Hematopoietic multipotent progenitor cell (in vitro differentiated cells): Measurements from ENCODE around the gene GPR39. TPM values are rescaled to one million over a fixed set of nuclear protein-coding genes. Genes with fewer than 3 reads are reported as not detected.

Source experiments
- DNase-seq, 3 donors: peaks; one replicate each; pipeline ENCODE4 v3.0.0-alpha.2; 2011 to 2015; ENCODE audit warnings: low read depth in 2 of 3, low spot score in 2 of 3
- total RNA-seq: library from RNA; depleted of rRNA; stranded (reverse); fragments of >200 nt; gene quantifications from one replicate; pipeline ENCODE4 v1.2.3, GENCODE V29; 2012

Gene GPR39
- total RNA-seq, 1 donor: under 0.01 TPM

DNA sequence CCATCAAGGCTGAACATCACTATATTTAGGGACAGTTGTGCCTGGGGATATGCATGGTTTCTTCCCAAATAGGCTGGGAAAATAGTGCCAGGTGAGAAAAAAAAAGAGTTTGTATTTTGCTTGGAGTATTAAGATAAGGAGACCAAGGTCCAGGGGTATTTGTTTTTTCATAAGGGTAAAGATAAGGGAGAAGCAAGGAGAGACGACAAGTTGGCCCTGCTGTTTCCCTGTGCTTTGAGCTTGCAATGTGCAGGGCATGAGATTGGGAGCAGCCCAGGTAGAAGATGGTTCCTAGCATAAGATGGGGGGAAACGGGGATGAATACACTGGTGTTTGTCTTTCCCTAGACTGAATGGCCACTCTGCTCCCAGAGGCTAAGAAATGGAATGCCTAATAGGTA, 8.8 kb upstream of the GPR39 start:
- DNase-seq: no peak

DNA sequence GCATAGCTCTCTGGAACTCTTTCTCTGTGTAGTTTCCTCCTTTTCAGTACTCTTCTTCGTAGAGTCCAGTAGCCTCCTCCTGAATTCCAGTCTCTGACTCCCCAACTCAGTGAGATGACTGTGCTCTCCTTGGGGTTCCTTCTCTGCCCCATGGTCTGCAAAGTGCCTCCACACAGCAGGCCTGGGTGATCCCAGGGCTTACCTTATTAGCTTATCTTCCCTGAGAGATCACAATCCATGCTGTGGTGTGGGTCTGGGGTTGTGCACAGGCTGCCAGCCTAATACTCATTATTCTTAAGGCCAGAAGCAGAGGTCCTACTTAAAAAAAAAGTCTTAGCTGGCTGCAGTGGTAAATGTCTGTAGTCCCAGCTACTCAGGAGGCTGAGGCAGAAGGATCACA, 4.6 kb upstream of the GPR39 start:
- DNase-seq: no peak

DNA sequence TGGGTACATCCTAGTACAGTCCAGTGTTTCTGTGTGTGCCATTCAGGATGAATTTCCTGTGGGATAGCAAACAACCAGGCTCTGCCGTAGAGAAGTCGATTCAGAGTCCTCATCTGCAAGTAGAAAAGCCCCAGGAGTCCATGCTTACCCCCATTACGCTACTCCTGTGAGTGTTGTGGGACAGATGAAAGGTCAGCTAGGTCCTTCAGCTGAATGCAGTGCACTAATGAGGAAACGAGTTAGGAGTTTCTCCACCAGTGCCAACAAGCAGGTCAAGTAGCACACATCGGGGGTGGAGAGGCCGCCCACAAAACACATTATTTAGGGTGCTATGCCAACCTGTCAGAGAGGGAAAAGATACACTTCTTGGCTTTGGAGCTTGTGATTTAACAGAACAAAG, 2.5 kb upstream of the GPR39 start:
- DNase-seq: no peak

DNA sequence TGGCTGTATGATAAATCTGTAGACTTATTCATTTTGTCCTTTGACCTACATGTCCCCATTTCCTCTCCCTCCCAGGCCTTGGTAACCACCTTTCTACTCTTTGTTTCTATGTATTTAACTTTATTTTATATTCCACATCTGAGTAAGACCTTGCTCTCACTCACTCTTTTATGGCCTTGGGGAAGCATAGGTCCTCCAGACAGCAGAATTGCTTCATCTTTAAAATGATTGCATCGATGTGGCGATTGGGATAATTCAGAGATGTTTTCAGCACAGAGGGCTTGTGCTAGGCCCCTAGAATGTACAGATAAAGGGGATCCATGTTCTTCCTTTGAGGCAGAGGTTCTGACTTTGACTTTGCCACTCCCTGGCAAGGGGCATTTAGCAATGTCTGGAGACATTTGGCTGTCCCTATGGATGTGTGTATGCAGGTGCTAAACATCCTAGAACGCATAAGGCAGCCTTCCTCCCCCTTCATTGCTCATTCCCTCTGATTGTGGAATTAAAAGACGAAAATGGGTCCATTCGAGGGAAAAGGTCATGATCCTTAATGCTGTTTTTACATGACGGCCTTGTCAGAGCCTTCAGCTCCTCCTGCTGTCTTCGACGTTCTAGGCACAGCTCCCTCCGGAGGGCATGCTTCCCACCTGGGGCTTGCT, 1.2 kb upstream of the GPR39 start:
- no peak for DNase-seq

DNA sequence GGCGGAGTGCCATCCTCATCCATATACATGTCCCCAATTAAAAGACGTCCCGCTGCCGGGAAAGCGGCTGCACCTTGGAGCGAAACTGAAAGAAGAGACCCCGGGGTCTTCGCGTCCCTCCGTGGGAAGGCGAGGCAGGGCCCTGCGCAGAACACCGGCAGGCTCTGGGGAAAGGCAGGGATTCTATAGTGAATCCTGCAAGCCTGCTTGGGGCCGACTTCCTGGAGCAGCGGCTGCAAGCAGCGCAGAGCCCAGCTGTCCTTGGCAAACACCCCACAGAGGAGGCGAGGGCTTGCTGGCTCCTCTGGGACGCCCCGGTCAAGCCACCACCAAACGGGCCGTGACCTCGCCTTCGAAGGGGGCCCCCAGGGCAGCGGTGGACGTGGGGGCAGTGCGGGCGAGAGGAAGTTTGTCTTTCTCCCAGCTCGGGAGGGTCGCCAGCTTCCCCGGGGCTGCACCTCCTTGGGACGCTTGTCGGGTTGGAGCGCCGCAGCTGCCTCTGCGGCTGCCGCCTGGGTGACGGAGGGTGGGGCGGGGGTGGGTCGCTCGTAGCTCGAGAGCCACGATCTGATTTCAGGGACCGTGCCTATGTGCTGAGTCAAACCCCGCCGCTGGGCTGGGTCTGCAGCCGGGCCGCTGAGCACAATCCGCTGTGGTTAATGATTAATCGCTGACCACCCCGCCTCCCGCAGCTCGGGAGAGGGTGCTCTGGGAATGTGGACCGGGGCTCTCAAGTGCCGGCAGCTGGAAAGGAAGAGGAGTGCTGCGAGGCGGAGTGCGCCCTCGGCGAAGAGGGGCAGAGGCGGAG, 486 bp upstream of the GPR39 start:
- DNase-seq: peak in 2 of 3 donors; percentile 12 to 29

DNA sequence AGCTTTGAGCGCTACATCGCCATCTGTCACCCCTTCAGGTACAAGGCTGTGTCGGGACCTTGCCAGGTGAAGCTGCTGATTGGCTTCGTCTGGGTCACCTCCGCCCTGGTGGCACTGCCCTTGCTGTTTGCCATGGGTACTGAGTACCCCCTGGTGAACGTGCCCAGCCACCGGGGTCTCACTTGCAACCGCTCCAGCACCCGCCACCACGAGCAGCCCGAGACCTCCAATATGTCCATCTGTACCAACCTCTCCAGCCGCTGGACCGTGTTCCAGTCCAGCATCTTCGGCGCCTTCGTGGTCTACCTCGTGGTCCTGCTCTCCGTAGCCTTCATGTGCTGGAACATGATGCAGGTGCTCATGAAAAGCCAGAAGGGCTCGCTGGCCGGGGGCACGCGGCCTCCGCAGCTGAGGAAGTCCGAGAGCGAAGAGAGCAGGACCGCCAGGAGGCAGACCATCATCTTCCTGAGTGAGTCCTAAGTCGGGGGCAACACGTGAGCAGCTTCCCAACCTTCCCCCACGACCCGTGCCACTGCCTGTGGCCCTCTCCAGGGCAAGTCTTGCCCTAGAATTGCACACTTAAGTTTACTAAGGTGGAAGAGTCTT, 928 bp downstream of the GPR39 start:
- no peak for DNase-seq

DNA sequence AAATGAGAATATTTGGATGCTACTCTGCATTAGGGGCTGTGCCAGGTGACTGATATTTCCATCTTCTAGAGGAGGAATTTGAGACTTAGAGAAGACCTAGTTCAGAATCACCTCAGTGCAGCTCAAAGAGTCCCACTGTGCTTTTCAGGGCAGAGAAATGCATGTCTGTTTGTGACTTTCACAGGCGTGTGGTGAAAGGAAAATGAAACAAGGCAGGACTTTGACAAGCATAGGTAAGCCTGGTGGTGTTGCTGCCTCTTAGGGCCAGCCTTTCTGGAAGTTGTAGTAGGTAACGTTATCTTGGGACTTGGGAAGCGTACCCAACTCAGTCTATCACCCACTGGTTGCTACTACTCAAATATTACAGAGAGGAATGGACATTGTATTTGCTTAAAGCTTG, 2.6 kb downstream of the GPR39 start:
- no peak for DNase-seq

DNA sequence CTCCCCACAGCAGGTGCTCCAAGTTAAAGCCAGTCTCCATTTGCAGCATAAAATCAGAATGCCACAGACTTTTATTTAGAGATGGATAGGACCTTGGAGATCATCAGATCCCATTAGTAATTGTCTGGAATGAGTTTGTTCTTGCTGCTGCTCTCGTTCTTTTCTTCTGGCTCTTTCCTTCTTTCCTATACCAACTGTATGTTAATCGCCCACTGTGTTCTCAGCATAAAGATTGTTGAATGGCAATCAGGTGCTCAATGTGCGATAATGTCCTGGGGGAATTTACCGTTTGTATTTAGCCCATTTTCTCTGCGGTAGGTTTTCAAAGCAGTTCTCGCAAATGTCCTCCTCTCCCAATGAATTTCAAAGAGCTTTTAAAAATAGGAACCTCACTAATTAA, 3.3 kb downstream of the GPR39 start:
- DNase-seq: no peak

DNA sequence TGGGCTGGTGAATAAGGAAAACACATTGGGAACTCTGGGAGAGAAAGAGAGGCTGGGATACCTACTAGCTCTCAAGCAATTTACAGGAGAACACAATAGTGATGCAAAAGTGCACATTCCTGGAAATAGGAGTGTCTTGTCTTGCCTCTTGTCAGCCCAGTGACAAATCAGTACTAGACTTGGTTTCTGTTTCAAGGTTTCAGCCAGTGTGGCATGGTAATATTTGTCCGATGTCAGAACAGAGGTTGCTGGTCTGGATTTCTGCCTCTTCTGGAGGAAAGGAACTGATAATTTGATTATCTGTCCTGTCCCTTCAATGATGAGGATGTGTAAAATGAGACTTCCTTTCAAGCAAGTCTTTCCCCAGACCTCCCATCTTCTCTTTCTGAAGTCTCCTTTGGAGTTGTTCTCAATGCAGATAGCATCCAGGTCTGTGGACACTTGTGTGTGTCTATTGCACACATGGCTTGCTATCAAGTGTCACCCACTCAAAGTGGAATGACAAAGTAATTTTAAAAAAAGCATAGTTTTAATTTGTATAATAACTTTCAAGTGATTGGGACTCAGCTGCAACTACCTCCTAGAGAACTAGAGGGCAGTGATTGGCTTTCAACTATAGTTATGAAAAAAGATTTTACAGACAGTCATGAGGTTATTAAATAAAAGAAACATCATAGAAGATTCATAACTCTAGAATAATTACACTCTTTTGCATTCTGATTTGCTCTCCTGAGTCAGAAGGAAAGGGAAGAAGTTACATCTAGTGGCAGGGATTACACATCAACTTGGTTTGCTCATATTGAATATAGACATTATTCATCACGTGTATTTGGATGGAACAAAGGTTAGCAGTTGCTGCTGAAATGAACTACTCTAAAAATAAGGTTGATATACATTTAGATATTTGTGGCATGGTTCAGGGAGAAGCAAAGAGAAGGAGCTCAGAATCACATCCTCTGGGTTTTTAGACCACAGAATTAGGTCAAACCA, 4.5 kb downstream of the GPR39 start:
- no peak for DNase-seq

DNA sequence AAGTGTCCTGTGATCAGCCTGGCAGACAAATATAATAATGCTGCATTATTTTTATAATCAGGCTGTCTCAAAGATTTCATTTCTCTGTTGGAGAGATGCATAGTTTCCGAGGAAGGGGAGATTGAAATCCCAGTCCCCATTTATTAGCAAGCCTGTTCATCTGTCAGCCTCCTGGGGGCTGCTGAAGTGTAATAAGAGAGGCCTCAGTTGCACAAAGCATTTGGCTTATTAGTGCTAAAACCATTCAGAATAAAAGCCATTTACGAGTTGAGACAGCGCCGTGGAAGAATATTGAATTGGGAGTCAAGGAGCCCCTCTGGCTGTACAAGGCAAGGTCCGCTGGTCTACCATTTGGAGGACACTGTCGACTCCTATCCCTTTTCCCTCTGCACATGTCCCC, 6.1 kb downstream of the GPR39 start:
- DNase-seq: no peak

DNA sequence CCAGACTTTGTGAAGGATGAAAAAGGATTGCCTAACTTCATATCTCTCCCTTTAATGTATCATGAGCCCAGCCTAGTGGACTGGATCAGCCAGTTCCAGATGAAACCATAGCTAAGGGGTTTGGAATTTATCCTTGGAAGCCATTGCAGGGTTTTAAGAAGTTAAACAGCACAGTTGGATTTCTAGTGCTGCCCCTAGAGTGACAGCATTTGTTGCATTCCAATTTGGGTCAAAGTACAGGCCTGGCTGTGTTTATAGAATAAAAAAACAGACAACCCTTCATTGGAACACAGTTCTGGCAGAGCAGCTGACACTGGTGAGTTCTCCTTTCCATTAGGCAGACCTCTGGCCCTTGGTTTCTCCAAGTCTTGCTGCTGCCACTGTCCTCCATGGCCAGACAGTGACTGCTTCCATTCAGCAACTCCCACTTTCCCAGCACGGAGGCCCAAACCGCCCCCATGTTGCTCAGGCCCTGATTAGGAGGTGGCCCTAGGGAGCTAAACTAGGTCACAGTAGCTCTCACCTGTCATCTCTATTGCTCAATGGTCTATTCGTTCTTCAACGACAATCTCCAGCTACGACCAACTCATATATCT, 8.0 kb downstream of the GPR39 start:
- DNase-seq: no peak

DNA sequence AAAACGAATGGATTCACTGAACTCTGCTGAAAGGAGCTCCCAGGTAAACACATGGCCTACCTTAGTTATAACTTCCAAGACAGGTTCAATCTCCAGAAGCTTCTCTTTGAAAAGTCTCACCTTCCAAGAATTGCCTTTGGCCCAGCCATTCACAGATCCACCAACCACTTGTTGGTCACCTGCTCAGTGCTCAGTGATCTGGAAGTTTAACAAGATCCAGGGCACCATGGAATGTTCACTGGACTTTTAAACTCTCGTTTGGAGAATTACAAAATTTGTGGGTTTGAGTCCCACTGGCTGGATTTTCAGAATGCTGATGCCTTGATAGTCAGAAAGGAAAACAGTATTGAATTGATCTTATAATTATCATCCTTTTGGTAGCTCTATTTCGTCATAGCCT, 9.4 kb downstream of the GPR39 start:
- DNase-seq: no peak

DNA sequence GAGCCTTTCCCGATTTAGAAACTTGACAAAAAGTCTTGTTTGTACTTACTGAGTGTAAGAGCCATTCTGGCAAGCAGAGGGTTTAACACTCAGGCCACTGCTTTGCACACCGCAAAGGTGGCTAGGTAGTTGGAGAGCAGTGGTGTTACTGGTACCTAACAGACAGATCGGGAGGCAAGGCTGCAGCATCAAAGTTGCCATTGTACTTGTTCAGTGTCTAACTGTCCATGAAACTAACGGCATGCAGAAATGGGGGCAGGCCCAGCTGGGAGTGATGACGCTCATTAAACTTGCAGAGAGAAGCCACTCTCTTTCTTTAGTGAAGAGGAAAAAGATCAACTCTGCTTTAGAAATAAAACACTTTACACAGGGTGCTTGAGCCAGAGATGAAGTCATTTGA, 10.1 kb downstream of the GPR39 start:
- no peak for DNase-seq

DNA sequence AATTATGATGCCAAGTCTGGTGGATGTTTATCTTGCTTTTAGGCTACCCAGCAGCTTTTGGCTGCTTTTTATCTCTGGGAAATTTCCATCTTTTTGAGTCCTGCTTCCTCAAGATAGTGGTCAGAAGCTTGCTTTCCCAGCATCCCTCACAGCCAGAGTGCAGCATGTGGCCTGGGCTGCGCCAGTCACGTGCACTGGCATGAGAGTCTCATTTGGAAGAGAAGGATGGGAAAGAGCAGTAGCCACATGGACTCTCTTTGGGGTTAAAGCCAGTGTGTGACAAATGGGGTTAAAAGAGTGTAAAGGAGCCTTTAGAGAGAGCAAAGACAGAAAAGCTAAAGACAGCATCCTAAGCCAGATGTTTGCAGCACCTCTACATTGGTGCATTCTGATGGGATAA, 12.7 kb downstream of the GPR39 start:
- DNase-seq: no peak

DNA sequence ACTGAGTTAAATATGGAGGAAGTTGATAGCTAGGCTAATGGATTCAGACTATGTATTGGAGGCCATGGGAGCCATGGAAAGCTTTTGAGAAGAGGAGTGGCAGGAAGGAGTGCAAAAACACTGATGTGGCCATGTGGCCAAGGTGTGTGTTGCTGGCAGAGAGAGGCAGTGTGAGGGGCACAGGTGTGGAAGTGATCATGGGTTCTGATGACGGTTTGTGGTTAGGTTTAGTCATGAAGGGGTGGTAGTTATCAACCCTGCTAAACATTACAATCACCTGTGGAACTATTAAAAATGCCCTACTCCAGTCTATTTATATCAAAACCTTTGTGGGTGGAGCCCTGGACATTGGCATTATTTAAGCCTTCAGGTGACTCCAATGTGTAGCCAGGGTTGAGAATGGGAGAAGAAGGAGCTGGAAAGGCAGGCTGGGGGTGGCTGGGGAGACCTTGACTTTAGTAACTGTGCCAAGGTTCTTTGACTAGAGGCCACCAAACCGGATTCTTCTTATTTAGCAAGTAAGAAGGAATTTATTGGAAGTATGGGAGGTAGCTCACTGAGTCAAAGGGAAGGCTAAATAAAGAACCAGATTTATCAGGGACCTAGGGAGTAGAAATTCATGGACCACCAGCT, 13.5 kb downstream of the GPR39 start:
- no peak for DNase-seq

DNA sequence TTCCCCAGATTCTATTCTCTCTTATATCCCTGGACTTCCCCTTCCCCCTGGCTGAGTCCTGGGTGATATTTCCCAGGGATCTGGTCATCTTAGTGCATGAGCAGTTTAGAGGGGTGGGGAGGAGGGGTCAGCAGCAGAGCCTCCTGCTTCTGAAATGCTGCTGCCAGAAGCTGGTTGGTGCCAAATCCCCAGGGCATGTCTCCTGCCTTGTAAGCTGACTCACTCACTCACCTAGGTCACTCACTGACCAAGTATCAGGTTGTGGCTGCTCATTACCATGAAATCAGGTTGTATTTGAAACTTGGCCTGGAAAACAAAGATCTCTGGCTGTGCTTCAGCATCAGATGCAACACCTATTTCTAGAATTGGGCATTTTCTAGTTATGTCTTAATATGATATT, 14.3 kb downstream of the GPR39 start:
- DNase-seq: no peak

DNA sequence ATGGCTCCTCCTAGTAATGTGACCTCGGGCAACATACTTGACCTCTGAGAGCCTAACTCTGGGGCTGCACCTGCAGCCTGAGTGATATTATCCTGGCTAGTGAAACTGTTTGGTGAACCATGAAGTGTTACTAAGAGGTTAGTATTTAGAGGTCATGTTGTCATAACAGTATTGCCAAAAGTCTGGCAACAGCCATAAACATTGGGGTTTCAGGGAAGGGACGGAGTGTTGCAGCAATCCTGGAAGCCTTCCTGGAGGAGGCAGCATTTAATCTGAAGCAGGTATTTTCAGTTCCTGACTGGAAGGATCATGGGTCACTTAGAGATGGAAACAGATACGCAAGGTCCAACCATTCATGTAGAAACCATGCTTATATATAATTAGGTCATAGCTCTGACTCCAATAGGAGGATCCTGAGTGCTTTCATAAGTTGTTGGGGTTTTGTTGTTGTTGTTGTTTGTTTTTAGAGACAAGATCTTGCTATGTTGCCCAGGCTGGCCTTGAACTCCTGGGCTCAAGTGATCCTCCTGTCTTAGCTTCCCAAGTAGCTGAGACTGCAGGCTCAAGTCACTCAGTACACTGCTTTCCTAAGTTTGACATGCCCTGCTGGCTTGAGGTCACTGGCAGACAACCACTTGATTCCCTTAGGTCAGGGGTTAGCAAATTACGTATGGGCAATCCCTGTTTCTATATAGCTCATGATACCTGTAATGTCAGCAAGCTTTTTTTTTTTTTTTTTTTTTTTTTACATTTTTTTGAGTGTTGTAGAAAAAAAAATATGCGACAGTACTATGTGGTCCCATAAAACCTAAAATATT, 21.5 kb downstream of the GPR39 start:
- no peak for DNase-seq

DNA sequence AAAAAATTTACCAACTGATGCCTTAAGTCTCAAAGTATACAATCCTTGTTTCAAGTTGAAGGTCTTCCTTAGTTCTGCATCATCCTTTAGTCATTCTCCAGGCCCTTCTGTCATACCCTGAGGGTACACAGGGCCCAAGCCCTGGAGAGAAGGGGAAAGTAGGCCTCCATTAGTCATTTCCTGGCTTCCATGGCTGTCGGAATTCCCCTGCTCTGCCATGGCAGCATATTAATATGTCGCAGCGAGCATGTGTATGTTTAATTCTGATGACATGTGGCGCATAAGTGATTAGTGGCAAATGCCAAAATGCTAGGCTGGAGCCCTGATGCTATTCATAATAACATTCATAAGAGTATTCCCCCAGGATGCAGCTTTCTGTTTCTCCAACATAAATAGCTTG, 22.1 kb downstream of the GPR39 start:
- DNase-seq: no peak

DNA sequence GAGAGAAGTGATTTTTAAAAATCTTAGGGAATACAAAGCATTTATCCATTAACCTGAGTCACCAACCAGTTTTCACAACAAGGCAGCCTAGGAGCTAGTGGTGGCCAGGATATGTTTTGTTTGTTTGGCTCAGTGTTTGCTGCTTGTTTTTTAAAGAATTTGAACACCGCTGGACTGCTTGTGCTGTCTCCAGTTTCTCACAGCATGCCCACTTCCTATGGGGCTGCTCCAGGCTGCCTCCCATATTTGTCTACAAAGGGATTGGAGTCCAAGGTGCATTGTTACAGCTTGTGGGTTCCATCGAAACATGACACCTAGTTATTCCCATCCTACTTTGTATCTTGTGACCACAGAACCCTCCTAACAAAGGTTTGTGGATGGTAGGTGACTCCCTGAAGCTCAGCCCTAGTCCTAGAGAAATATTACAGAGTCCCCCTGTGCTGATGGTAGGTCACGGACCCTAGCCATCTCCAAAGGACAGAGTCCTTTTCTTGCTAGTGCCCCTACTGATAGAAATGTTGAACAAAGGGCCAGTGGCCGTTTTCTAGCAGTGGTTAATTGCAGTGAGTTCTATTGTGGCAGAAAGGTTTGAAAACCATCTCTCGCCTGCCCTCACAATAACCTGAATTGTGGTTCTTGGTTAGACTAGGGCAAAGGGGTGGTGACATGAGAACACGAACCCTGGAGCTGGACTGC, 23.2 kb downstream of the GPR39 start:
- no peak for DNase-seq
